GM12878 (cell line): ENCODE measurements around the gene TMEM238L. TPM values are rescaled to one million over a fixed set of nuclear protein-coding genes. Genes with fewer than 3 reads are reported as not detected.
A peak's percentile ranks its signal among the peaks of the same experiment; 100 is the strongest.

Experiments used
- ATAC-seq: fragments of 200-7000 bp; cut with Tn5 transposase; 3 replicates; pipeline ENCODE4 v1.9.1; 2020; ENCODE audit warnings: mild to moderate bottlenecking, moderate library complexity
- BruUV-seq: library from RNA; stranded (reverse); fragments of 400-500 nt; replicated peaks from 2 replicates; lab custom pipeline; 2021; lab: Mats Ljungman, UMichigan
- CTCF ChIA-PET: fragments of 300-600 bp; sonication (Branson Sonifier 250); formaldehyde crosslinking; extraction: SDS; loops from one replicate; lab custom pipeline; 2021; ENCODE audit warnings: inconsistent platforms; lab: Yijun Ruan, JAX
- POLR2A ChIA-PET: fragments of 350-600 bp; formaldehyde crosslinking; extraction: SDS; loops from one replicate; lab custom pipeline; 2021; ENCODE audit warnings: inconsistent platforms; lab: Charles Lee
- RAD21 ChIA-PET: fragments of 300-600 bp; sonication (Branson Sonifier 250); formaldehyde crosslinking; loops from one replicate; lab custom pipeline; 2023; ENCODE audit warnings: antibody characterized with exemption; ENCODE audit not compliant: unreplicated experiment; lab: Charles Lee
- SMC1A ChIA-PET: fragments of 300-600 bp; sonication (Branson Sonifier 250); formaldehyde crosslinking; loops from one replicate; lab custom pipeline; 2023; ENCODE audit not compliant: unreplicated experiment, uncharacterized antibody; lab: Charles Lee
- DNase-seq: peaks from one replicate; pipeline ENCODE4 v3.0.0-alpha.2; 2011; ENCODE audit warnings: low read depth, low spot score
- FAIRE-seq: peaks from 3 replicates; lab custom pipeline; 2011; peaks lifted over from hg19 to GRCh38; lab: Jason Lieb, UNC
- H2AFZ ChIP-seq: 2 replicates; pipeline ENCODE4 v1.6.0; 2011; ENCODE audit warnings: low read depth, low read length, control low read depth; ENCODE audit not compliant: control insufficient read depth
- H3K27ac ChIP-seq: 2 replicates; pipeline ENCODE4 v1.5.1; 2011; ENCODE audit warnings: control low read depth; ENCODE audit not compliant: control insufficient read depth, insufficient read depth
- H3K27me3 ChIP-seq, 2 experiments: replicated peaks in 1 of 2; 2 replicates each; pipeline versions ENCODE4 v1.6.0 to v1.6.1; 2011; ENCODE audit warnings: low read length in 1 of 2; ENCODE audit not compliant: control insufficient read depth in 2 of 2, insufficient read depth in 2 of 2
- H3K36me3 ChIP-seq, 2 experiments: 2 replicates each; pipeline ENCODE4 v1.5.1; 2011; ENCODE audit warnings: low read length in 1 of 2; ENCODE audit not compliant: control insufficient read depth in 2 of 2, insufficient read depth in 2 of 2
- H3K4me1 ChIP-seq: 2 replicates; pipeline ENCODE4 v1.6.1; 2011; ENCODE audit warnings: mild to moderate bottlenecking, low read length, moderate library complexity, mixed read lengths; ENCODE audit not compliant: control insufficient read depth, insufficient read depth
- H3K4me2 ChIP-seq: 2 replicates; pipeline ENCODE4 v1.6.0; 2011; ENCODE audit warnings: control low read depth; ENCODE audit not compliant: control insufficient read depth, insufficient read depth
- H3K4me3 ChIP-seq: fragments of 200-600 bp; sonication (generic); 2 replicates; pipeline ENCODE4 v1.5.1; 2016
- H3K79me2 ChIP-seq: 2 replicates; pipeline ENCODE4 v1.6.0; 2011; ENCODE audit warnings: low read length; ENCODE audit not compliant: control insufficient read depth, insufficient read depth
- H3K9ac ChIP-seq: 2 replicates; pipeline ENCODE4 v1.8.0; 2011; ENCODE audit warnings: low read length, control low read depth, mixed read lengths; ENCODE audit not compliant: control insufficient read depth, insufficient read depth
- H3K9me3 ChIP-seq: replicated peaks from 3 replicates; pipeline ENCODE4 v1.5.1; 2011; ENCODE audit warnings: mild to moderate bottlenecking, low read length; ENCODE audit not compliant: control insufficient read depth, insufficient read depth
- H4K20me1 ChIP-seq: 2 replicates; pipeline ENCODE4 v1.6.0; 2011; ENCODE audit not compliant: control insufficient read depth, insufficient read depth
- BACH1 ChIP-seq: fragments of 450-650 bp; IDR thresholded peaks from 2 replicates; pipeline ENCODE4 v1.6.1; 2017; ENCODE audit warnings: mild to moderate bottlenecking, borderline replicate concordance
- CHD4 ChIP-seq: fragments of 200-600 bp; sonication (generic); IDR thresholded peaks from 2 replicates; pipeline ENCODE4 v1.6.1; 2016; ENCODE audit warnings: mild to moderate bottlenecking
- EZH2 ChIP-seq: IDR thresholded peaks from 2 replicates; pipeline ENCODE4 v1.6.1; 2012; ENCODE audit warnings: low read depth, mild to moderate bottlenecking, control low read depth, inconsistent platforms, low read length, borderline replicate concordance; ENCODE audit not compliant: control insufficient read depth
- GATAD2B ChIP-seq: fragments of 450-650 bp; conservative IDR thresholded peaks from 2 replicates; pipeline ENCODE4 v1.6.1; 2017; ENCODE audit warnings: low read depth, mild to moderate bottlenecking, moderate library complexity
- IKZF1 ChIP-seq: fragments of 450-650 bp; conservative IDR thresholded peaks from 2 replicates; pipeline ENCODE4 v1.6.1; 2017; ENCODE audit warnings: antibody characterized with exemption, mild to moderate bottlenecking
- JUNB ChIP-seq: IDR thresholded peaks from 2 replicates; pipeline ENCODE4 v1.6.1; 2016; ENCODE audit warnings: antibody characterized with exemption, mild to moderate bottlenecking
- KDM1A ChIP-seq: fragments of 200-600 bp; sonication (generic); IDR thresholded peaks from 2 replicates; pipeline ENCODE4 v1.6.1; 2016; ENCODE audit warnings: borderline replicate concordance
- MXI1 ChIP-seq: fragments of 150-350 bp; IDR thresholded peaks from 2 replicates; pipeline ENCODE4 v1.6.1; 2011; ENCODE audit warnings: low read depth, mild to moderate bottlenecking, inconsistent platforms, low read length, improper control_type of control experiment
- MYB ChIP-seq: fragments of 150-350 bp; IDR thresholded peaks from 2 replicates; pipeline ENCODE4 v1.6.1; 2014; ENCODE audit warnings: mild to moderate bottlenecking, low read depth, low read length, borderline replicate concordance
- NR2C2 ChIP-seq: IDR thresholded peaks from 2 replicates; pipeline ENCODE4 v1.6.1; 2011; ENCODE audit warnings: borderline replicate concordance, low read depth; ENCODE audit not compliant: control insufficient read depth, insufficient read length
- SMC3 ChIP-seq: IDR thresholded peaks from 2 replicates; pipeline ENCODE4 v1.6.1; 2011; ENCODE audit warnings: low read length, improper control_type of control experiment, borderline replicate concordance
- TBL1XR1 ChIP-seq: IDR thresholded peaks from 2 replicates; pipeline ENCODE4 v1.6.1; 2012; ENCODE audit warnings: low read depth, low read length, improper control_type of control experiment
- ZNF207 ChIP-seq: fragments of 450-650 bp; IDR thresholded peaks from 2 replicates; pipeline ENCODE4 v1.6.1; 2014; ENCODE audit warnings: antibody characterized with exemption, mild to moderate bottlenecking, borderline replicate concordance
- ZZZ3 ChIP-seq: IDR thresholded peaks from 2 replicates; pipeline ENCODE4 v1.6.1; 2011; ENCODE audit warnings: low read depth; ENCODE audit not compliant: control insufficient read depth, insufficient read length
- WGBS: methylation state at CpG from one replicate; pipeline ENCODE4 v1.1.6; 2016; ENCODE audit warnings: low lambda C conversion rate; ENCODE audit not compliant: insufficient replicate concordance, insufficient coverage; ENCODE audit errors: missing lambda C conversion rate; 5-methylcytosine and 5-hydroxymethylcytosine counted together
- in situ Hi-C: fragments of 300-500 bp; cut with MboI; formaldehyde crosslinking; loops from 9 replicates; pipeline ENCODE4 v1.14.3; 2018; ENCODE audit warnings: mixed read lengths
- intact Hi-C: fragments of 100-400 bp; cut with micrococcal nuclease; formaldehyde crosslinking; loops from one replicate; pipeline ENCODE4 v1.14.2; 2022; ENCODE audit not compliant: unreplicated experiment
- polyA plus RNA-seq, 11 experiments: library from polyadenylated mRNA; depleted of rRNA in 4 of 11; unstranded in 6 of 11; stranded (reverse) in 5 of 11; fragments of >200 nt; fragmentation: Nextera tagmentation in 4 of 11; fragmentation: Illumina TruSeq in 1 of 11; extraction: Ambion mirVana in 4 of 11; extraction: Trizol in 1 of 11; gene quantifications; 1 replicate in 1 of 11; 2 replicates in 10 of 11; pipeline versions ENCODE4 v1.2.1 to v1.2.3, GENCODE V29; 2011 to 2016; ENCODE audit warnings: inconsistent platforms in 2 of 11, missing spikeins in 2 of 11, low read depth in 1 of 11
- total RNA-seq, 4 experiments: library from RNA; depleted of rRNA in 3 of 4; stranded (reverse); fragments of >200 nt in 3 of 4; fragmentation: Illumina TruSeq in 1 of 4; extraction: Trizol in 1 of 4; gene quantifications; 2 replicates each; pipeline versions ENCODE4 v1.2.1 to v1.2.3, GENCODE V29; 2013 to 2021
- TF ChIP-seq, protein P1 (sequence below): fragments of 450-650 bp; IDR thresholded peaks from 2 replicates; pipeline ENCODE4 v1.6.1; 2016; ENCODE audit warnings: mild to moderate bottlenecking, moderate library complexity, borderline replicate concordance

TMEM238L gene
- total and polyA plus RNA-seq, 10 of the 15 experiments (the other 5 are each of a cell fraction or from before 2014, with no cell fraction given), result not detected

DNA sequence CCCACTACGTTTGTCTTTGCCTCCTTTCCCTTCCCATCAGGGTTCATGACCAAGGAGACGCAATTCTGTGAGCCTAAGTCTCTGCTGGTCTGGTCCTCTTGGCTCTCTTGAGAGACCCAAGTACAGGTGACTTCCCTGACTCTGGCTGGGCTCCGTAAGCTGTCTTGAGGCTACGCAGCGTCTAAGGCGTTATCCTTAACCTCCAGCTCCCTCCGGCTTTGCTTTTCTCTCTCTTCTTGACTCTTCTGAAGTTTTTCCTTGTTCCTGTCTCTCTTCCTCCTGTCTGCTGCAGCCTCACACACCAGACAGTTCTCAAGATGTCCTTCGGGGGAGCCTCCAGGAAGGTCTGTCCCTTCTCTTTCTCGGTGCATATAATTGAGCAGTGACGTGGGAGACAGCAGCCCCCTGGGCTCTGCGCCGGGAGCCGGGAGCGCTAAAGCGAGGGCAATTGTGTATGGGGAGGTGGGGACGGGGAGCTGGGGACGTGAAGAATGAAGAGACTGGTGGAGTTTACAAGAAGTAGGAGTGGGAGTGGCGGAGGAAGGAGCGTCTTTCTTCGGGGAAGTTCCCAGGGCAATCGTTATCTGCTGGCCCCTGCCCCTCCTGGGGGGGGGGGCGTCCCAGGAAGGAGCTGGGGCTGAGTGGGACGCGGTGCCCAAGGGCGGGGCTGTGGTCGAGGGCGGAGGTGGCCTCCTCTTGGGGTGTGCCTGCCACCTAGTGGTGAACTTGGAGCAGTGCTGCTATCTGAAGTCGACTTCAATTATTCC lies 40.9 kb upstream of the TMEM238L start (continued):
- TF ChIP-seq, protein P1, sequence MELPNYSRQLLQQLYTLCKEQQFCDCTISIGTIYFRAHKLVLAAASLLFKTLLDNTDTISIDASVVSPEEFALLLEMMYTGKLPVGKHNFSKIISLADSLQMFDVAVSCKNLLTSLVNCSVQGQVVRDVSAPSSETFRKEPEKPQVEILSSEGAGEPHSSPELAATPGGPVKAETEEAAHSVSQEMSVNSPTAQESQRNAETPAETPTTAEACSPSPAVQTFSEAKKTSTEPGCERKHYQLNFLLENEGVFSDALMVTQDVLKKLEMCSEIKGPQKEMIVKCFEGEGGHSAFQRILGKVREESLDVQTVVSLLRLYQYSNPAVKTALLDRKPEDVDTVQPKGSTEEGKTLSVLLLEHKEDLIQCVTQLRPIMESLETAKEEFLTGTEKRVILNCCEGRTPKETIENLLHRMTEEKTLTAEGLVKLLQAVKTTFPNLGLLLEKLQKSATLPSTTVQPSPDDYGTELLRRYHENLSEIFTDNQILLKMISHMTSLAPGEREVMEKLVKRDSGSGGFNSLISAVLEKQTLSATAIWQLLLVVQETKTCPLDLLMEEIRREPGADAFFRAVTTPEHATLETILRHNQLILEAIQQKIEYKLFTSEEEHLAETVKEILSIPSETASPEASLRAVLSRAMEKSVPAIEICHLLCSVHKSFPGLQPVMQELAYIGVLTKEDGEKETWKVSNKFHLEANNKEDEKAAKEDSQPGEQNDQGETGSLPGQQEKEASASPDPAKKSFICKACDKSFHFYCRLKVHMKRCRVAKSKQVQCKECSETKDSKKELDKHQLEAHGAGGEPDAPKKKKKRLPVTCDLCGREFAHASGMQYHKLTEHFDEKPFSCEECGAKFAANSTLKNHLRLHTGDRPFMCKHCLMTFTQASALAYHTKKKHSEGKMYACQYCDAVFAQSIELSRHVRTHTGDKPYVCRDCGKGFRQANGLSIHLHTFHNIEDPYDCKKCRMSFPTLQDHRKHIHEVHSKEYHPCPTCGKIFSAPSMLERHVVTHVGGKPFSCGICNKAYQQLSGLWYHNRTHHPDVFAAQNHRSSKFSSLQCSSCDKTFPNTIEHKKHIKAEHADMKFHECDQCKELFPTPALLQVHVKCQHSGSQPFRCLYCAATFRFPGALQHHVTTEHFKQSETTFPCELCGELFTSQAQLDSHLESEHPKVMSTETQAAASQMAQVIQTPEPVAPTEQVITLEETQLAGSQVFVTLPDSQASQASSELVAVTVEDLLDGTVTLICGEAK, result no peak
- 0 out of 2 replicates have a peak, but pooled peaks have one; percentile 15 for TF ChIP-seq MXI1

DNA sequence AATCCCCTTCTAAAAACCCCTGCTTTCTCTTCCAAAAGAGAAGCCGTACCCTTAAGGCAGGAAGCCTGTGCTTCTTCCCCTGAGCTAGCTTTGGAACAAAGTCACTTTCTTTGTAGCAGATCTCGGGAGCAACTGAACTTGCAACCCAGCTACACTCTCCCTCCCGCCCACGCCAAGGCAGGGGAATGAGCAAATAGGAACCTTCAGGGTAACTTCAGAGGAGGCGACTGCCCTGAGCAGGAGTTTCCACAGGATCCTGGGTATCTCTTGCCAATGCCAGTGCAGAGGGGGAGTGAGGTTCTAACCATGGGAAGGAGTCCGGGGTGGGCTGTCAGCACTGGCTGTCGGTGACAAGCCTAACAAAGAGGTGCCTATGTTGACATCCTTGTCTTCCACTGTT lies 39.9 kb upstream of the TMEM238L start:
- in situ Hi-C loops, result no loop called here
- TF ChIP-seq ZZZ3, result no peak
- no peak for TF ChIP-seq TBL1XR1
- TF ChIP-seq EZH2, result no peak
- no peak for TF ChIP-seq IKZF1
- TF ChIP-seq GATAD2B, result no peak
- no peak for TF ChIP-seq ZNF207
- TF ChIP-seq MYB, result no peak
- TF ChIP-seq JUNB, result no peak
- TF ChIP-seq BACH1, result no peak
- TF ChIP-seq SMC3, result no peak
- no peak for TF ChIP-seq NR2C2
- no peak for TF ChIP-seq CHD4
- TF ChIP-seq KDM1A, result no peak

More for the DNA sequence above, 39.9 kb upstream of the TMEM238L start:
- FAIRE-seq, result no peak
- no peak overlapping the region for H2AFZ ChIP-seq
- no peak for DNase-seq
- no peak overlapping the region for H3K27ac ChIP-seq
- CTCF ChIA-PET, result interaction anchor here (0.5 to 4.4 kb wide), 9 partner anchors 9 to 516 kb away, joined by 3 to 53 read pairs (median 6); no protein-coding TSS in a partner anchor
- RAD21 ChIA-PET, result interaction anchor here (1.1 to 3.3 kb wide), 3 partner anchors 71 to 197 kb away, joined by 3 to 17 read pairs (median 3); no protein-coding TSS in a partner anchor
- H3K79me2 ChIP-seq, result no peaks in the 10 kb centered on the region
- H4K20me1 ChIP-seq, result no peaks in the 10 kb centered on the region
- intact Hi-C loops, result no loop called here
- H3K27me3 ChIP-seq, result no peaks in the 10 kb centered on the region; a peak in 1 of 4 replicates
- POLR2A ChIA-PET, result no interaction called here
- no peaks in the 10 kb centered on the region for H3K4me1 ChIP-seq
- H3K9ac ChIP-seq, result no peak overlapping the region
- 34% methylated on average over 7 of the region's 7 CpGs for WGBS
- SMC1A ChIA-PET, result interaction anchor here (1.1 to 3.2 kb wide), 6 partner anchors 107 to 210 kb away, joined by 3 to 12 read pairs (median 6); no protein-coding TSS in a partner anchor
- H3K4me3 ChIP-seq, result no peak overlapping the region
- BruUV-seq, result no TSS peak
- H3K4me2 ChIP-seq, result no peak overlapping the region
- no peaks in the 10 kb centered on the region for H3K36me3 ChIP-seq
- no peaks in the 10 kb centered on the region for H3K9me3 ChIP-seq
- ATAC-seq, result no peak
